H1 (cell line): ENCODE results near the gene GZMM. TPM values are rescaled to one million over a fixed set of nuclear protein-coding genes. Genes with fewer than 3 reads are reported as not detected.

ENCODE experiments used
- CTCF ChIA-PET: fragments of 300-600 bp; sonication (Branson Sonifier 250); formaldehyde crosslinking; loops from one replicate; lab custom pipeline; 2021; ENCODE audit not compliant: partially characterized antibody; lab: Charles Lee
- POLR2A ChIA-PET: fragments of 300-600 bp; sonication (Branson Sonifier 250); formaldehyde crosslinking; loops from one replicate; lab custom pipeline; 2021; ENCODE audit warnings: inconsistent platforms; ENCODE audit not compliant: partially characterized antibody; lab: Charles Lee
- DNase-seq, 2 experiments: peaks; one replicate each; pipeline versions ENCODE4 v3.0.0 to v3.0.0-alpha.2; 2010 to 2022; ENCODE audit warnings: low spot score in 2 of 2, low read depth in 1 of 2, mixed read lengths in 1 of 2
- FAIRE-seq: peaks from 2 replicates; lab custom pipeline; 2011; peaks lifted over from hg19 to GRCh38; lab: Jason Lieb, UNC
- H2AFZ ChIP-seq: 2 replicates; pipeline ENCODE4 v1.8.1; 2012; ENCODE audit warnings: low read length, inconsistent platforms
- H2AK5ac ChIP-seq: 2 replicates; pipeline ENCODE4 v1.6.1; 2013; ENCODE audit warnings: low read depth, low read length
- H2BK120ac ChIP-seq: replicated peaks from 2 replicates; pipeline ENCODE3; 2013; ENCODE audit warnings: low read depth, low read length, inconsistent platforms
- H2BK12ac ChIP-seq: 2 replicates; pipeline ENCODE4 v1.6.1; 2013; ENCODE audit warnings: low read depth, low read length
- H2BK15ac ChIP-seq: 2 replicates; pipeline ENCODE4 v1.6.1; 2013; ENCODE audit warnings: low read length
- H2BK20ac ChIP-seq: 2 replicates; pipeline ENCODE4 v1.6.1; 2013; ENCODE audit warnings: low read length
- H2BK5ac ChIP-seq: 2 replicates; pipeline ENCODE4 v1.6.1; 2013; ENCODE audit warnings: low read depth, low read length
- H3K14ac ChIP-seq: 2 replicates; pipeline ENCODE4 v1.6.1; 2013; ENCODE audit warnings: inconsistent platforms; ENCODE audit not compliant: insufficient read length
- H3K18ac ChIP-seq: 2 replicates; pipeline ENCODE4 v1.6.1; 2013; ENCODE audit warnings: low read length; ENCODE audit errors: extremely low read depth
- H3K23ac ChIP-seq: 2 replicates; pipeline ENCODE4 v1.6.1; 2013; ENCODE audit warnings: inconsistent platforms; ENCODE audit not compliant: insufficient read length
- H3K23me2 ChIP-seq: 2 replicates; pipeline ENCODE4 v1.6.1; 2013; ENCODE audit warnings: low read depth, low read length
- H3K27ac ChIP-seq: 2 replicates; pipeline ENCODE4 v1.6.1; 2011; ENCODE audit warnings: low read depth, low read length, inconsistent platforms
- H3K27me3 ChIP-seq, 4 experiments: replicated peaks in 1 of 4; 1 replicate in 1 of 4; 2 replicates in 3 of 4; pipeline versions ENCODE4 v1.6.1 to v1.8.1; 2011 to 2013; ENCODE audit warnings: low read length in 3 of 4, mild to moderate bottlenecking in 3 of 4, inconsistent platforms in 2 of 4, mixed read lengths in 2 of 4, moderate library complexity in 1 of 4; ENCODE audit not compliant: control insufficient read depth in 3 of 4, insufficient read depth in 3 of 4; ENCODE audit errors: extremely low read depth in 1 of 4
- H3K36me3 ChIP-seq, 4 experiments: 2 replicates each; pipeline versions ENCODE4 v1.6.1 to v1.8.1; 2011 to 2013; ENCODE audit warnings: mild to moderate bottlenecking in 4 of 4, low read length in 3 of 4, moderate library complexity in 2 of 4, control low read depth in 1 of 4, inconsistent platforms in 1 of 4; ENCODE audit not compliant: insufficient read depth in 4 of 4, control insufficient read depth in 2 of 4
- H3K4ac ChIP-seq: replicated peaks from 2 replicates; pipeline ENCODE3; 2013; ENCODE audit warnings: low read length, low read depth, mixed read lengths, inconsistent platforms; ENCODE audit not compliant: insufficient read length
- H3K4me1 ChIP-seq, 4 experiments: replicated peaks in 1 of 4; 1 replicate in 1 of 4; 2 replicates in 3 of 4; pipeline versions ENCODE4 v1.6.1 to v1.8.1; 2011 to 2013; ENCODE audit warnings: low read length in 3 of 4, inconsistent platforms in 2 of 4, mixed read lengths in 1 of 4; ENCODE audit not compliant: insufficient read depth in 4 of 4, control insufficient read depth in 3 of 4
- H3K4me2 ChIP-seq, 2 experiments: 2 replicates each; pipeline versions ENCODE4 v1.6.1 to v1.8.1; 2011 to 2013; ENCODE audit warnings: low read depth in 2 of 2, low read length in 2 of 2, control low read depth in 1 of 2, inconsistent platforms in 1 of 2, mild to moderate bottlenecking in 1 of 2; ENCODE audit not compliant: insufficient read depth in 1 of 2
- H3K4me3 ChIP-seq, 4 experiments: fragments of 200-600, 300-600 bp in 1 of 4; sonication (generic), shearing (Covaris generic), sonication (Bioruptor Twin) in 1 of 4; 2 replicates each; pipeline versions ENCODE4 v1.5.1 to v1.8.1; 2011 to 2016; ENCODE audit warnings: low read length in 4 of 4, low read depth in 3 of 4, control low read depth in 2 of 4, inconsistent platforms in 2 of 4, mild to moderate bottlenecking in 2 of 4, mixed read lengths in 1 of 4, moderate library complexity in 1 of 4; ENCODE audit not compliant: insufficient read depth in 2 of 4; ENCODE audit errors: extremely low read depth in 1 of 4
- H3K56ac ChIP-seq: replicated peaks from 2 replicates; pipeline ENCODE3; 2013; ENCODE audit warnings: low read depth, mild to moderate bottlenecking, mixed read lengths, low read length, inconsistent platforms; ENCODE audit not compliant: insufficient read length
- H3K79me1 ChIP-seq: 2 replicates; pipeline ENCODE4 v1.6.1; 2013; ENCODE audit warnings: low read depth, low read length, control low read depth
- H3K79me2 ChIP-seq, 2 experiments: 2 replicates each; pipeline versions ENCODE4 v1.6.1 to v1.8.1; 2012 to 2013; ENCODE audit warnings: low read length in 2 of 2, mild to moderate bottlenecking in 2 of 2, inconsistent platforms in 1 of 2; ENCODE audit not compliant: insufficient read depth in 2 of 2, control insufficient read depth in 1 of 2
- H3K9ac ChIP-seq, 4 experiments: replicated peaks in 1 of 4; 1 replicate in 1 of 4; 2 replicates in 3 of 4; pipeline versions ENCODE4 v1.6.1 to v1.8.1; 2011 to 2013; ENCODE audit warnings: low read depth in 3 of 4, low read length in 3 of 4, control low read depth in 2 of 4, mild to moderate bottlenecking in 2 of 4, moderate library complexity in 2 of 4, inconsistent platforms in 1 of 4; ENCODE audit errors: extremely low read depth in 1 of 4
- H3K9me3 ChIP-seq, 2 experiments: 2 replicates each; pipeline versions ENCODE4 v1.6.1 to v1.8.1; 2012 to 2013; ENCODE audit warnings: mild to moderate bottlenecking in 2 of 2, moderate library complexity in 2 of 2, control low read depth in 1 of 2, inconsistent platforms in 1 of 2, low read depth in 1 of 2, low read length in 1 of 2, mixed read lengths in 1 of 2; ENCODE audit not compliant: insufficient read depth in 2 of 2
- H4K20me1 ChIP-seq, 2 experiments: replicated peaks in 1 of 2; 2 replicates each; pipeline versions ENCODE3 to v1.8.1; 2011 to 2013; ENCODE audit warnings: inconsistent platforms in 2 of 2, low read length in 2 of 2, mild to moderate bottlenecking in 1 of 2; ENCODE audit not compliant: insufficient read depth in 2 of 2, control insufficient read depth in 1 of 2
- H4K5ac ChIP-seq: 2 replicates; pipeline ENCODE4 v1.6.1; 2013; ENCODE audit warnings: low read length, low read depth, mixed read lengths, inconsistent platforms; ENCODE audit not compliant: insufficient read length
- H4K8ac ChIP-seq: 2 replicates; pipeline ENCODE4 v1.8.0; 2013; ENCODE audit warnings: mild to moderate bottlenecking, moderate library complexity, low read length, inconsistent platforms; ENCODE audit not compliant: insufficient read depth; ENCODE audit errors: extremely low read depth
- H4K91ac ChIP-seq: replicated peaks from 2 replicates; pipeline ENCODE3; 2013; ENCODE audit warnings: low read length, mixed read lengths, inconsistent platforms; ENCODE audit not compliant: insufficient read length
- CTCF ChIP-seq, 3 experiments: IDR thresholded peaks; 1 replicate in 2 of 3; 2 replicates in 1 of 3; pipeline versions ENCODE4 v1.5.1 to v1.6.1; 2011; ENCODE audit warnings: low read length in 3 of 3, mild to moderate bottlenecking in 3 of 3, inconsistent platforms in 2 of 3, low read depth in 1 of 3, moderate library complexity in 1 of 3; ENCODE audit not compliant: insufficient read depth in 1 of 3; ENCODE audit errors: control extremely low read depth in 1 of 3
- EGR1 ChIP-seq: IDR thresholded peaks from 2 replicates; pipeline ENCODE4 v1.6.1; 2011; ENCODE audit warnings: low read depth, low read length, borderline replicate concordance
- KDM1A ChIP-seq: fragments of 200-600, 300-600 bp; sonication (generic); IDR thresholded peaks from 2 replicates; pipeline ENCODE4 v1.7.1; 2016; ENCODE audit warnings: mild to moderate bottlenecking, low read length, borderline replicate concordance
- RAD21 ChIP-seq, 2 experiments: IDR thresholded peaks in 1 of 2; conservative IDR thresholded peaks in 1 of 2; 2 replicates each; pipeline ENCODE4 v1.6.1; 2011; ENCODE audit warnings: low read depth in 2 of 2, low read length in 2 of 2, improper control_type of control experiment in 1 of 2, inconsistent platforms in 1 of 2, mild to moderate bottlenecking in 1 of 2, moderate library complexity in 1 of 2
- RNF2 ChIP-seq: fragments of 200-900, 300-1000 bp; sonication (generic); IDR thresholded peaks from 2 replicates; pipeline ENCODE4 v1.7.1; 2016; ENCODE audit warnings: borderline replicate concordance, low read depth, mild to moderate bottlenecking, antibody characterized with exemption, low read length; ENCODE audit not compliant: poor library complexity, severe bottlenecking; ENCODE audit errors: missing control alignments
- WGBS, 2 experiments: shearing (Covaris generic) in 1 of 2; methylation state at CpG; one replicate each; pipeline versions ENCODE4 v1.1.6 to v1.1.7; 2013 to 2015; ENCODE audit warnings: low lambda C conversion rate in 2 of 2, mixed read lengths in 2 of 2, inconsistent platforms in 1 of 2, low coverage in 1 of 2, missing lambda C conversion rate in 1 of 2; ENCODE audit not compliant: insufficient replicate concordance in 2 of 2, insufficient coverage in 1 of 2, insufficient read length in 1 of 2; ENCODE audit errors: extremely low coverage in 1 of 2, missing lambda C conversion rate in 1 of 2; 5-methylcytosine and 5-hydroxymethylcytosine counted together
- polyA plus RNA-seq, 7 experiments: library from polyadenylated mRNA; depleted of rRNA in 3 of 7; stranded (reverse) in 5 of 7; unstranded in 2 of 7; fragments of >200 nt in 5 of 7; fragments of 200-250 nt in 2 of 7; gene quantifications; 1 replicate in 5 of 7; 2 replicates in 1 of 7; 4 replicates in 1 of 7; pipeline versions ENCODE4 v1.2.1 to v1.2.3, GENCODE V29; 2011 to 2013; ENCODE audit warnings: missing spikeins in 2 of 7, mixed read lengths in 2 of 7
- total RNA-seq: library from RNA; stranded (reverse); fragmentation: NEBNext Ultra II Directional; extraction: Animal tissue kit (Norgen Biotek cat#: 25700); gene quantifications from 2 replicates; pipeline ENCODE4 v1.2.1, GENCODE V29; 2021

Gene GZMM
- total and polyA plus RNA-seq, 2 of the 8 experiments (the other 6 are each of a cell fraction or from before 2014, with no cell fraction given) = 0.09 to 0.32 TPM

GRCh38 chr19:577439-578392, 33.9 kb downstream of the GZMM start:
- no peak overlapping the region for H2BK20ac ChIP-seq
- no peak overlapping the region for H3K14ac ChIP-seq
- no peak overlapping the region for H3K4ac ChIP-seq
- H3K56ac ChIP-seq = no peak overlapping the region
- no peak overlapping the region for H4K91ac ChIP-seq
- no peak overlapping the region for H2BK12ac ChIP-seq
- H3K4me3 ChIP-seq = no peak overlapping the region
- H3K18ac ChIP-seq = no peak overlapping the region
- H3K4me2 ChIP-seq = no peak overlapping the region
- no peak overlapping the region; the same call in 1 of the 2 replicates for H3K27ac ChIP-seq
- peak overlapping the region; percentile 60; the same call in 1 of the 2 replicates for H2BK5ac ChIP-seq
- no peak overlapping the region for H4K5ac ChIP-seq
- no peak overlapping the region for H2BK120ac ChIP-seq
- H3K23me2 ChIP-seq = peaks cover 2% of the 10 kb centered on the region; the same call in 1 of the 2 replicates
- peaks cover 52 to 78% of the 10 kb centered on the region in 2 experiments for H3K79me2 ChIP-seq
- no peak for TF ChIP-seq EGR1
- peak; percentile 25 to 50 (median 30); a peak in 3 of 4 replicates for TF ChIP-seq CTCF (IDR thresholded peaks at IDR 0.05; ENCODE audit: control extremely low read depth in 1 of 3, insufficient read depth in 1 of 3, low read depth in 1 of 3, low read length in 3 of 3)
- no peak for TF ChIP-seq RNF2
- peak in 1 of 2 experiments; percentile 28; a peak in 2 of 4 replicates for TF ChIP-seq RAD21 (IDR thresholded peaks at IDR 0.05 in 1 of 2, conservative IDR thresholded peaks at IDR 0.05 in 1 of 2; ENCODE audit: low read depth in 2 of 2, low read length in 2 of 2)
- TF ChIP-seq KDM1A = no peak
- no peak overlapping the region for H3K23ac ChIP-seq
- WGBS, 2 experiments = 94% methylated on average over 45 of the region's 66 CpGs; no CpG with 5 or more reads in 1 of the 2 experiments
- H3K79me1 ChIP-seq = peaks cover 14% of the 10 kb centered on the region
- DNase-seq (no peak), FAIRE-seq (no peak)
- peaks cover 0 to 20% (median 9%) of the 10 kb centered on the region in 4 experiments; a peak in 5 of 7 replicates for H3K4me1 ChIP-seq
- no peaks in the 10 kb centered on the region for H3K27me3 ChIP-seq
- ChIA-PET POLR2A (interaction anchor here (0.8 to 4.8 kb wide), 9 partner anchors 8 to 89 kb away, joined by 3 to 78 read pairs (median 6); partner anchors contain the start of genes CDC34 and HCN2), CTCF (interaction anchor here (1.0 to 4.7 kb wide), 7 partner anchors 8 to 93 kb away, joined by 3 to 51 read pairs (median 5); no protein-coding TSS in a partner anchor)
- no peaks in the 10 kb centered on the region for H3K9me3 ChIP-seq
- no peak overlapping the region for H2AK5ac ChIP-seq
- no peak overlapping the region for H2AFZ ChIP-seq
- peak overlapping the region; percentile 45 for H4K8ac ChIP-seq
- peaks cover 37 to 47% of the 10 kb centered on the region in 2 experiments for H4K20me1 ChIP-seq
- H3K9ac ChIP-seq = no peak overlapping the region
- H2BK15ac ChIP-seq = no peak overlapping the region
- H3K36me3 ChIP-seq = peaks cover 10 to 43% (median 22%) of the 10 kb centered on the region in 4 experiments; a peak in 6 of 8 replicates
